Effector memory CD4-positive, alpha-beta T cell (primary cell): Measurements from ENCODE around the gene ATP7B.
A peak's percentile ranks its signal among the peaks of the same experiment; 100 is the strongest.

Source experiments
- DNase-seq, 3 donors: peaks; one replicate each; pipeline ENCODE4 v3.0.0-alpha.2; 2020
- H3K27ac ChIP-seq: 2 replicates; pipeline ENCODE4 v1.7.0; 2013; ENCODE audit warnings: mild to moderate bottlenecking, low read length, moderate library complexity; ENCODE audit not compliant: insufficient read depth, poor library complexity, severe bottlenecking
- H3K27me3 ChIP-seq: replicated peaks from 2 replicates; pipeline ENCODE4 v1.7.0; 2013; ENCODE audit warnings: mild to moderate bottlenecking, low read length; ENCODE audit not compliant: insufficient read depth, control insufficient read depth, poor library complexity, severe bottlenecking
- H3K36me3 ChIP-seq: 2 replicates; pipeline ENCODE4 v1.7.0; 2013; ENCODE audit warnings: mild to moderate bottlenecking, low read length, moderate library complexity; ENCODE audit not compliant: control insufficient read depth, insufficient read depth
- H3K4me1 ChIP-seq: 2 replicates; pipeline ENCODE4 v1.7.0; 2013; ENCODE audit warnings: low read length, mild to moderate bottlenecking; ENCODE audit not compliant: control insufficient read depth, insufficient read depth, poor library complexity, severe bottlenecking
- H3K4me3 ChIP-seq: 2 replicates; pipeline ENCODE4 v1.7.0; 2013; ENCODE audit warnings: low read length, low read depth, mild to moderate bottlenecking; ENCODE audit not compliant: insufficient read depth, poor library complexity, severe bottlenecking
- H3K9me3 ChIP-seq: 2 replicates; pipeline ENCODE4 v1.7.0; 2013; ENCODE audit warnings: mild to moderate bottlenecking, low read length, moderate library complexity; ENCODE audit not compliant: control insufficient read depth

Gene ATP7B

DNA sequence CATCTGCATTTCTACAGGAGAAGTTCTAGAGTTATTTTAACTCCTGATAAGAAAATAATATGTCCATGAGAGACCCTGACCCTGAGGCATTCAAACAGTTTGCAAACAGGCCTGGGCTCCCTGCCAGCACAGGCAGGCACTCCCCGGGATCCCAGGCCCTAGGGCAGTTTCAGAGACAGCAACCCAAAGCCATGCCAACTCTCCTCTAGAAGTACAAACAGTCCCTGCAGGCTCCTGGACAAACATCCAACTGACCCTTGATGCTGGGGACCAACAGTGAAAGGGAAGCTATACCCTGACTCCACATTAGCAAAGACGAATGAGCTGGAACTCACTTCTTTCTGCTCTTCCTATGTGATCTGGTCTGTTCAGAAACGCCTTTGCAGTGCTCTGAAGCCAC is 104.7 kb downstream of the ATP7B start:
- no peak overlapping the region for H3K27ac ChIP-seq
- no peaks in the 10 kb centered on the region for H3K9me3 ChIP-seq
- no peak overlapping the region for H3K4me3 ChIP-seq
- DNase-seq = no peak
- no peaks in the 10 kb centered on the region for H3K4me1 ChIP-seq
- no peaks in the 10 kb centered on the region for H3K27me3 ChIP-seq
- no peaks in the 10 kb centered on the region for H3K36me3 ChIP-seq

DNA sequence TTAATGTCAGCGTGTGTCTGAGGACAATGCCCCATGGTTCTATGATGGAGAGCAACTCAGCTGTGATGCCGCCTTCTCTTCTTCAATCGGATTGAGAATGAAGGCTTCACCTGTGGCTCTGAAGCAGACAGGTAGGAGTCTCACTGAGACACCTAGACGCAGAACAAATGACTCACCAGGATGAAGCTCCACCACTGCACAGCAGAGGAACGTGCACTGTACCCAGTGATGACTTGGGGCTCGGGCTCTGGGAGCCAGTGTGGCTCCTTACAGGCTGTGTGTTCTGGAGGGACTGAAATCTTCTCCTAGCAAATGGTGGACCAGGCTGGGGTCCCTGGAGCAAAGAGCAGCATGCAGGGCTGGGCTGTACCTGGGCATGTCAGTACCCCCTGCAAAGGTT is 105.5 kb downstream of the ATP7B start:
- no peaks in the 10 kb centered on the region for H3K9me3 ChIP-seq
- H3K27me3 ChIP-seq = no peaks in the 10 kb centered on the region
- DNase-seq = no peak
- H3K36me3 ChIP-seq = no peaks in the 10 kb centered on the region
- no peak overlapping the region for H3K27ac ChIP-seq
- no peaks in the 10 kb centered on the region for H3K4me1 ChIP-seq
- H3K4me3 ChIP-seq = no peak overlapping the region

- Histone ChIP-seq H3K27ac (no peak overlapping the region), H3K4me1 (no peaks in the 10 kb centered on the region), H3K4me3 (no peak overlapping the region), H3K27me3 (no peaks in the 10 kb centered on the region), H3K36me3 (no peaks in the 10 kb centered on the region), H3K9me3 (no peaks in the 10 kb centered on the region)
- DNase-seq = no peak
These were observed 108.5 kb downstream of the ATP7B start for GRCh38 chr13:51902776-51903175.

DNA sequence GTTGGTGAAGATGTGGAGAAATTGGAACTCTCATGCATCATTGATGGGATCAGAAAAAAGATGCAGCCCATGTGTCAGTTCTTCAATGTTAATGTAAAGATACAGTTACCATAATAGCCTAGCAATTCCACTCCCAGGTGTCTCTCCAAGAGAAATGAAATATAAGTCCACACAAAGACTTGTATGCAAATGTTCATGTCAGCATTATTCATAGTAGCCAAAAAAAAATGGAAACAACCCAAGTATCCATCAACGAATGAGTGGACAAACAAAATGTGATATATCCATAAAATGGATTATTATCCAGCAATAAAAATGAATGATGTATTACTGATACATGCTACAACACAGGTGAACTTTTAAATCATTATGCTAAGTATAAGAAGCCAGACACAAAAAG is 110.8 kb downstream of the ATP7B start:
- Histone ChIP-seq H3K9me3 (no peaks in the 10 kb centered on the region), H3K4me3 (no peak overlapping the region), H3K27me3 (no peaks in the 10 kb centered on the region), H3K27ac (no peak overlapping the region), H3K4me1 (no peaks in the 10 kb centered on the region), H3K36me3 (no peaks in the 10 kb centered on the region)
- DNase-seq = no peak

DNA sequence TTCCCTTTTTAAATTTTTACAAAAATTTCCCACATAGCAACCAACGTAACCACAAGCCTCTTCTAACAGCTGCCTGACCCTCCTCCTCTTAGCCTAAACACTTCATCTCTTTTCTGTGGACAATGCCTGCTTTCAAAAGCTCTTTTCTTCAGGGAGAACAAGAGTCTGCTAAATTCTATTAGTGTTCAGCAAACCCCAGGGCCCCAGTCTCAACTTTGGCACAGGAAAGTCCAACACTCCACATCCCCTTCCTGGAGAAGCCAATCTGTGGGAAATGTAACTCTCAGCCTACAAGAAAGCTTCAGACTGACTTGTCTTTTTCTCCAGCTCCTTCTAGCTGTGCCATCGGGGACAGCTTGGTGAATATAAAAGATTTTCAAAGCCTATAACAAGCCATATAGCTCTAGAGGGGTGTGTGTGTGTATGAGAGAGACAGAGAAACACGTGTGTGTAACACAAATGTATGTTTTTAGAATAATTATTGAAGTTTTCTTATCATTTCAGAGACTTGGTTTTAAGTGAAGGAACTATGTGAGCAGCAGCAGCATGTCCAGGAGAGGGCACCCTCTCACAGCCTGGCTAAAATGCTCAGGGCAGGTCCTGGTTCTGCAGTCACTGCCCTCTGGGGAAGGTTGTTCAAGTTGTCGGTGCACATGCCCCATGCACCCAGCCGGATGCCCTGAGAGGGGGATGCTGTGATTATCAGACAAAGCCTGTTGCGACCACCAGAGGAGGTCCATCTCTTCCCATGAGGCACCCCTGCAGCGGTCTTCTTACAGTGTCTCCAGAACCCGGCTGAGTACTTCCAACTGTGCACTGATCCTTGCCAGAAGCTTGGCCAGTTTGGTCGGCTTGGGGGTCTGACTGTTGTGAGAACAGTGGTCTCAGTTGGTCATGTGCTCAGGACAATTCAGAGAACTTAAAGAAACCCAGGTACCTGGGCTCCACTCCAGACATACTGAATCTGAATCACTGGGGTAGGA is 115.1 kb downstream of the ATP7B start:
- no peaks in the 10 kb centered on the region for H3K27me3 ChIP-seq
- no peaks in the 10 kb centered on the region for H3K9me3 ChIP-seq
- no peak overlapping the region for H3K4me3 ChIP-seq
- H3K27ac ChIP-seq = no peak overlapping the region
- DNase-seq = peak in 2 of 3 donors; percentile 4 to 11
- no peaks in the 10 kb centered on the region for H3K36me3 ChIP-seq
- H3K4me1 ChIP-seq = no peaks in the 10 kb centered on the region

DNA sequence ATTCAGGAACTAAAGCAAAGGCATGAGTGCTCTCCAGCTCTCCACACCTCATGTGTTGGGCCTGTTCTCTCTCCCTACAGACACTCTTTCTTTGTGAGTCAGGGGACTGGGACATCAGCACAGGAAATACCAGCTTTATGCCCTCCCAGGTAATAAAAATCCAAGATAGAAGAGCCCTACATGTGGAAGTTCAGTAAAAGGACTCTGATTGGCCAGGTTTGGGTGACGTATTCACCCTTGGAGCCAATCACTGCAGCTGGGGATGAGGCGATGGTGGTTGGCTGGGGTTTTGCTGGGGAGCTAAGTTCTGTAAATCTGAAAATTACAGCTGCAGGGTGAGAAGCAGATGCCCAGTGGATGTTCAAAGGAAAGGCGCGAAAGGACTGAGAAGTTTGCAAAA is 117.0 kb downstream of the ATP7B start:
- no peak overlapping the region for H3K4me3 ChIP-seq
- no peak for DNase-seq
- no peaks in the 10 kb centered on the region for H3K36me3 ChIP-seq
- H3K27me3 ChIP-seq = no peaks in the 10 kb centered on the region
- H3K4me1 ChIP-seq = no peaks in the 10 kb centered on the region
- no peaks in the 10 kb centered on the region for H3K9me3 ChIP-seq
- H3K27ac ChIP-seq = no peak overlapping the region

DNA sequence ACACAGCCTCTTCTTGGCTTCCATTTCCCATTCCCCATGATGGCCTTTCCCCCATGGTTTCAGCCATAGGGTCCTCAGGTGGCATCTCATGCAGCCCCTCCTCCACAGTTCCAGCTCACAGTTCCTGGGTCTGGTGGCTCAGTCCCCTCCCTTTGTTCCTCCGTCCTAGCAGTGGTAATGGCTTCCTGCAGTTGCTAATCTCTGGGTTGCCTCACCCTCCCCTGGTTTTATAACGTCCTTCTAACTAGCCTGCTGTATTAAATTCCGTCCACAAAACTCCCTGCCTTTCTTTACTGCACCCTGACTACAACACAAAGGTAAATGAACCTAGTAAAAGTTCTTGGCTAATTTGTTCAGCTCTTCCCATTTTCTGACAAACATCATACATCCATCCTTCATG is 118.6 kb downstream of the ATP7B start:
- H3K4me3 ChIP-seq = no peak overlapping the region
- H3K27me3 ChIP-seq = no peaks in the 10 kb centered on the region
- no peaks in the 10 kb centered on the region for H3K4me1 ChIP-seq
- no peak overlapping the region for H3K27ac ChIP-seq
- no peaks in the 10 kb centered on the region for H3K36me3 ChIP-seq
- no peaks in the 10 kb centered on the region for H3K9me3 ChIP-seq
- DNase-seq = no peak

DNA sequence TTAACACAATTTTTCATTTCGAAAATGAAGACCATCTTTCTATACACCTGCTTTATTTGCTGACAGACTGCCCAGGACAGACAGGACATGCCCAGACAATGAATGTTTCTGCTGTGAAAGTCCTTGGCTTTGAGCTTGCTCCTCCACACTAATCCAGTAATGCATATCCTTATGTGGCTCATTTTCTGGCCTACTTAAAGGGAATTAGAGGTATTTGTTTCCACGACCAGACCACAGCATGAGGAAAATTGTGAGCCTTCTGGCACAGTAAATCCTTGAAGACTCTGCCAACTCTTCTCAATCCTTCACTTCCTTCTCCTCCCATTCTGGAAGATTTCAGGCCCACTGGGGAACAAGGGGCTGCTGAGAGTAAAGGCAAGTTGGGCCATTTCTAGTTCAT is 123.8 kb downstream of the ATP7B start:
- no peak overlapping the region for H3K4me3 ChIP-seq

GRCh38 chr13:51885651-51886050 is 125.6 kb downstream of the ATP7B start:
- H3K9me3 ChIP-seq = no peaks in the 10 kb centered on the region
- H3K27ac ChIP-seq = no peak overlapping the region
- no peaks in the 10 kb centered on the region for H3K27me3 ChIP-seq

More for the DNA sequence above, 123.8 kb downstream of the ATP7B start:
- no peaks in the 10 kb centered on the region for H3K27me3 ChIP-seq
- no peaks in the 10 kb centered on the region for H3K9me3 ChIP-seq
- no peaks in the 10 kb centered on the region for H3K36me3 ChIP-seq
- DNase-seq = no peak
- no peak overlapping the region for H3K27ac ChIP-seq
- no peaks in the 10 kb centered on the region for H3K4me1 ChIP-seq

DNA sequence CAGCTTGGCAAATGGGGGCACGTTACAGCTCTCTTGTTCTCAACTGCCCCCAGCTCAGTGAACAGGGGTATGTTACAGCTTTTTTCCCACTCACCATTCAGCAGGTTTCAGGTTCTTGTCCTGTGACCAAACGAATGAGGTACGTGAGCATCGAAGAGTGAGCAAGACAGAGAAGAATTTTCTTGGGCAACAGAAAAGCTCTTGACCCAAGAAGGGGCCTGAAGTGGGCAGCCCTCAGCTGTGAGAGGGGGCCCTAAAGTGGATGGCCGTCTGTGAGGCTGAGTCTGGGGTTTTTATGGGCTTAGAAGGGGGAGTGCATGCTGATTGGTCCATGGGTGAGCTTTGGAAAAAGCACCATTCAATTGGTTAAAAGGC is 128.0 kb downstream of the ATP7B start:
- H3K27ac ChIP-seq = no peak overlapping the region
- H3K9me3 ChIP-seq = no peaks in the 10 kb centered on the region

More at GRCh38 chr13:51885651-51886050, 125.6 kb downstream of the ATP7B start:
- DNase-seq = no peak
- Histone ChIP-seq H3K36me3 (no peaks in the 10 kb centered on the region), H3K4me3 (no peak overlapping the region), H3K4me1 (no peaks in the 10 kb centered on the region)

More for the DNA sequence above, 128.0 kb downstream of the ATP7B start:
- no peaks in the 10 kb centered on the region for H3K27me3 ChIP-seq
- no peaks in the 10 kb centered on the region for H3K4me1 ChIP-seq
- no peak for DNase-seq
- H3K4me3 ChIP-seq = no peak overlapping the region
- H3K36me3 ChIP-seq = no peaks in the 10 kb centered on the region
